Hematopoietic multipotent progenitor cell treated with erythropoietin and hydrocortisone succinate and interleukin-3 and kit ligand, for 4 days (in vitro differentiated cells): Measurements from ENCODE around the gene GPS1.

ENCODE experiments used
- DNase-seq: peaks from one replicate; pipeline ENCODE4 v3.0.0-alpha.2; 2015

GPS1 gene

GRCh38 chr17:82051776-82052637 is at the start of gene GPS1, which contains the start of gene RFNG:
Gene GPS1, plus strand, starts transcription at chr17:82051898. Its CDS starts 34 bp downstream, at chr17:82051932.
Gene RFNG, minus strand, starts transcription at chr17:82051811. Its CDS starts 45 bp downstream, at chr17:82051766.
- peak; percentile 88 for DNase-seq

GRCh38 chr17:82003411-82004381 is 48.0 kb upstream of the GPS1 start:
- DNase-seq: no peak

GRCh38 chr17:82004517-82005455 is 46.9 kb upstream of the GPS1 start:
- no peak for DNase-seq

GRCh38 chr17:82005701-82006348 is 45.9 kb upstream of the GPS1 start:
- no peak for DNase-seq

- DNase-seq: no peak
Observed at GRCh38 chr17:82006468-82007227, 45.0 kb upstream of the GPS1 start.

GRCh38 chr17:82007228-82007494 is 44.5 kb upstream of the GPS1 start:
- DNase-seq: no peak

- no peak for DNase-seq
Observed at GRCh38 chr17:82007495-82008257, 44.0 kb upstream of the GPS1 start.

GRCh38 chr17:82008258-82008940 is 43.3 kb upstream of the GPS1 start:
- no peak for DNase-seq

- DNase-seq: no peak
Observed at GRCh38 chr17:82008941-82009405, 42.7 kb upstream of the GPS1 start.

GRCh38 chr17:82009413-82009812 is 42.3 kb upstream of the GPS1 start:
- DNase-seq: no peak

- no peak for DNase-seq
Observed at GRCh38 chr17:82010575-82011525, 40.8 kb upstream of the GPS1 start.

GRCh38 chr17:82011617-82012187 is 40.0 kb upstream of the GPS1 start:
- no peak for DNase-seq

- no peak for DNase-seq
Observed at GRCh38 chr17:82012261-82012639, 39.4 kb upstream of the GPS1 start.

- no peak for DNase-seq
Observed at GRCh38 chr17:82012640-82013295, 38.9 kb upstream of the GPS1 start.

GRCh38 chr17:82013341-82013740 is 38.4 kb upstream of the GPS1 start:
- peak; percentile 38 for DNase-seq

GRCh38 chr17:82013772-82014321 is 37.9 kb upstream of the GPS1 start:
- no peak for DNase-seq

GRCh38 chr17:82014432-82014831 is 37.3 kb upstream of the GPS1 start:
- DNase-seq: no peak
